Measurements from ENCODE around the gene NCKIPSD.
A peak's percentile ranks its signal among the peaks of the same experiment; 100 is the strongest.

GRCh38 chr3:48716982-48717746 lies 31.4 kb upstream of the NCKIPSD start, which contains the start of gene IP6K2:
- TF ChIP-seq, protein P1, sequence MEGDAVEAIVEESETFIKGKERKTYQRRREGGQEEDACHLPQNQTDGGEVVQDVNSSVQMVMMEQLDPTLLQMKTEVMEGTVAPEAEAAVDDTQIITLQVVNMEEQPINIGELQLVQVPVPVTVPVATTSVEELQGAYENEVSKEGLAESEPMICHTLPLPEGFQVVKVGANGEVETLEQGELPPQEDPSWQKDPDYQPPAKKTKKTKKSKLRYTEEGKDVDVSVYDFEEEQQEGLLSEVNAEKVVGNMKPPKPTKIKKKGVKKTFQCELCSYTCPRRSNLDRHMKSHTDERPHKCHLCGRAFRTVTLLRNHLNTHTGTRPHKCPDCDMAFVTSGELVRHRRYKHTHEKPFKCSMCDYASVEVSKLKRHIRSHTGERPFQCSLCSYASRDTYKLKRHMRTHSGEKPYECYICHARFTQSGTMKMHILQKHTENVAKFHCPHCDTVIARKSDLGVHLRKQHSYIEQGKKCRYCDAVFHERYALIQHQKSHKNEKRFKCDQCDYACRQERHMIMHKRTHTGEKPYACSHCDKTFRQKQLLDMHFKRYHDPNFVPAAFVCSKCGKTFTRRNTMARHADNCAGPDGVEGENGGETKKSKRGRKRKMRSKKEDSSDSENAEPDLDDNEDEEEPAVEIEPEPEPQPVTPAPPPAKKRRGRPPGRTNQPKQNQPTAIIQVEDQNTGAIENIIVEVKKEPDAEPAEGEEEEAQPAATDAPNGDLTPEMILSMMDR (IDR thresholded peaks at IDR 0.05): peak in 1 of 7 experiments; percentile 19
- peak; percentile 67 to 88 (median 86) for TF ChIP-seq POLR2A (IDR thresholded peaks at IDR 0.05)
